Activated CD4-positive, alpha-beta T cell treated with anti-CD3 and anti-CD28 coated beads for 36 hours (primary cell): ENCODE data around the gene LARGE1. TPM values are rescaled to one million over a fixed set of nuclear protein-coding genes. Genes with fewer than 3 reads are reported as not detected.
"Not testable (repeated sequence)": the region's sequence is repeated elsewhere in the genome, so short reads cannot be mapped to it uniquely, and the experiment has no call there.

Experiments used
- ATAC-seq: fragments of 200-7000 bp; cut with Tn5 transposase; one replicate; pipeline ENCODE4 v1.10.0; 2021; ENCODE audit warnings: mild to moderate bottlenecking, moderate library complexity
- CTCF ChIA-PET: fragments of 350-600 bp; sonication (Branson Sonifier 250); formaldehyde crosslinking; loops from one replicate; lab custom pipeline; 2021; ENCODE audit warnings: antibody characterized with exemption; lab: Charles Lee
- POLR2A ChIA-PET: fragments of 350-600 bp; sonication (Branson Sonifier 250); formaldehyde crosslinking; loops from one replicate; lab custom pipeline; 2021; ENCODE audit warnings: antibody characterized with exemption, inconsistent platforms; lab: Charles Lee
- DNase-seq: peaks from one replicate; pipeline ENCODE4 v3.0.0-alpha.2; 2020
- H3K27ac Mint-ChIP-seq: one replicate; pipeline ENCODE4 v1.8.0; 2021; ENCODE audit warnings: mixed read lengths
- H3K27me3 Mint-ChIP-seq: one replicate; pipeline ENCODE4 v1.8.0; 2021; ENCODE audit warnings: mixed read lengths
- H3K36me3 Mint-ChIP-seq: one replicate; pipeline ENCODE4 v1.8.0; 2021; ENCODE audit warnings: low read depth, mixed read lengths
- H3K4me1 Mint-ChIP-seq: one replicate; pipeline ENCODE4 v1.8.0; 2021; ENCODE audit warnings: mixed read lengths
- H3K4me3 Mint-ChIP-seq: one replicate; pipeline ENCODE4 v1.8.0; 2021; ENCODE audit warnings: mild to moderate bottlenecking, moderate library complexity, mixed read lengths
- H3K9me3 Mint-ChIP-seq: one replicate; pipeline ENCODE4 v1.8.0; 2021; ENCODE audit warnings: low read depth, mixed read lengths
- intact Hi-C, 2 experiments: fragments of 100-400 bp; cut with DNase I in 1 of 2; cut with micrococcal nuclease in 1 of 2; formaldehyde crosslinking; loops; one replicate each; pipeline versions ENCODE4 v1.14.2 to v1.15.1; 2022 to 2024; cut with DNase I, micrococcal nuclease
- total RNA-seq, 2 experiments: library from RNA; stranded (reverse); gene quantifications; one replicate each; pipeline ENCODE4 v1.2.3, GENCODE V29; 2021

Gene LARGE1
- total RNA-seq, 2 experiments from 2014 or later = 0.39 to 0.57 TPM

GRCh38 chr22:33386270-33386669 is 534.0 kb downstream of the LARGE1 start:
- Mint-ChIP-seq H3K4me1 (no peaks in the 10 kb centered on the region), H3K4me3 (no peak overlapping the region), H3K9me3 (no peaks in the 10 kb centered on the region), H3K27me3 (peaks cover 2% of the 10 kb centered on the region), H3K36me3 (no peaks in the 10 kb centered on the region), H3K27ac (no peak overlapping the region)
- DNase-seq = no peak
- CTCF ChIA-PET = no interaction called here
- POLR2A ChIA-PET = no interaction called here
- ATAC-seq = no peak
- intact Hi-C loops = no loop called here

GRCh38 chr22:33385611-33386010 is 534.7 kb downstream of the LARGE1 start:
- H3K36me3 Mint-ChIP-seq = no peaks in the 10 kb centered on the region
- ChIA-PET POLR2A (no interaction called here), CTCF (no interaction called here)
- no peak for DNase-seq
- no peaks in the 10 kb centered on the region for H3K4me1 Mint-ChIP-seq
- H3K4me3 Mint-ChIP-seq = no peak overlapping the region
- H3K27ac Mint-ChIP-seq = no peak overlapping the region
- H3K27me3 Mint-ChIP-seq = peaks cover 2% of the 10 kb centered on the region
- no peak for ATAC-seq
- intact Hi-C loops = no loop called here
- no peaks in the 10 kb centered on the region for H3K9me3 Mint-ChIP-seq

- H3K27me3 Mint-ChIP-seq = peaks cover 2% of the 10 kb centered on the region
- DNase-seq = no peak
- no peak overlapping the region for H3K27ac Mint-ChIP-seq
- POLR2A ChIA-PET = no interaction called here
- H3K4me1 Mint-ChIP-seq = no peaks in the 10 kb centered on the region
- no peak overlapping the region for H3K4me3 Mint-ChIP-seq
- intact Hi-C loops = no loop called here
- CTCF ChIA-PET = no interaction called here
- H3K36me3 Mint-ChIP-seq = no peaks in the 10 kb centered on the region
- peaks cover 1% of the 10 kb centered on the region for H3K9me3 Mint-ChIP-seq
- no peak for ATAC-seq
Measured at GRCh38 chr22:33382436-33382835, 537.8 kb downstream of the LARGE1 start.

GRCh38 chr22:33381531-33382406 is 538.5 kb downstream of the LARGE1 start:
- Mint-ChIP-seq H3K27me3 (peaks cover 2% of the 10 kb centered on the region), H3K4me3 (no peak overlapping the region), H3K9me3 (peaks cover 1% of the 10 kb centered on the region), H3K36me3 (no peaks in the 10 kb centered on the region), H3K27ac (no peak overlapping the region), H3K4me1 (no peaks in the 10 kb centered on the region)
- ChIA-PET POLR2A (no interaction called here), CTCF (no interaction called here)
- ATAC-seq (no peak), DNase-seq (no peak)
- intact Hi-C loops = no loop called here

GRCh38 chr22:33380789-33381530 is 539.3 kb downstream of the LARGE1 start:
- H3K27ac Mint-ChIP-seq = no peak overlapping the region

DNA sequence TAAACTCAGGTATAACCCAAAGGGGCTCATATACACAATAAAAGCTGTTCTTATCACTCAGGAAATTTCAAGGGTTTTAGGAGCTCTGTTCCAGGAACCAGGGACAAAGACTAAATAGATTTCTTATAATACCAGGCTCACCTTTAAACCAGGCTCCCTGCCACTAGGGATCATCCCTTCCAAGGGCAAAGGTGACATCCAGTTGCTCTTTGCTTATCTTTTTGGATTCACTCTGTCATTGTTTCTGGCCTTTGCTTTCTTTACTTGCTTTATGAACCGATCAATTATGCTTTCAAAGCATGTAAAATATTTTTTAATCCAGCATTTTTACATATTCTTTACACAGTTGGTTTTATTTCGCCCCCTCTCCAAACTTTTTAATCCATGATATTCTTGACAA is 540.4 kb downstream of the LARGE1 start:
- H3K4me1 Mint-ChIP-seq = no peaks in the 10 kb centered on the region
- ChIA-PET CTCF (interaction anchor here (0.7 kb wide), 1 partner anchor 1504 kb away, joined by 3 read pairs; no protein-coding TSS in a partner anchor), POLR2A (no interaction called here)
- peaks cover 2% of the 10 kb centered on the region for H3K27me3 Mint-ChIP-seq
- H3K9me3 Mint-ChIP-seq = peaks cover 1% of the 10 kb centered on the region
- no peak for DNase-seq
- no peak for ATAC-seq
- no peak overlapping the region for H3K4me3 Mint-ChIP-seq
- no peak overlapping the region for H3K27ac Mint-ChIP-seq
- intact Hi-C loops = no loop called here
- no peaks in the 10 kb centered on the region for H3K36me3 Mint-ChIP-seq

More at GRCh38 chr22:33380789-33381530, 539.3 kb downstream of the LARGE1 start:
- Mint-ChIP-seq H3K36me3 (no peaks in the 10 kb centered on the region), H3K4me3 (no peak overlapping the region), H3K27me3 (peaks cover 2% of the 10 kb centered on the region), H3K9me3 (peaks cover 1% of the 10 kb centered on the region), H3K4me1 (no peaks in the 10 kb centered on the region)
- ATAC-seq (no peak), DNase-seq (no peak)
- ChIA-PET CTCF (interaction anchor here (0.7 kb wide), 1 partner anchor 1503 kb away, joined by 3 read pairs; no protein-coding TSS in a partner anchor), POLR2A (no interaction called here)
- intact Hi-C loops = no loop called here

DNA sequence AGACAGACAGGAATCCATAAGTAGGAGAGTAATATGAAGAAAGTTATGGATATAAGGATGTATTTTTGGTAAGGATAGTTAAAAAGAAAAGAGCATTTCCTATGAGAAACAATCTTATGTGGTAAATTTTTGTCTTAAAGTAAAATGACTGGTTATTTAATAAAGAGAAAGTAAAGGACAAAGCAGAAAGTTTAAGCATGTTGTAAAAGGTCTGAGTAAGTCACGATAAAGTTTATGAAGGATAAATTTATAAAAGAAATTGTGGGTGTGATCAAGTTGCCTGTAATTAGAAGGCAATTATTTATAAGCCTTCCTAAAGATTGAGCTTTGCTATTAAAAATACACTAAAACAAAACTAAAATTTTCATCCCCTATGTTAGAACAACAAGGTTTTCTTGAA is 547.4 kb downstream of the LARGE1 start:
- H3K27ac Mint-ChIP-seq = no peak overlapping the region

GRCh38 chr22:33363256-33363655 is 557.0 kb downstream of the LARGE1 start:
- POLR2A ChIA-PET, H3K9me3 Mint-ChIP-seq, DNase-seq, H3K27ac Mint-ChIP-seq, intact Hi-C loops, CTCF ChIA-PET, H3K27me3 Mint-ChIP-seq, ATAC-seq, H3K4me3 Mint-ChIP-seq, H3K4me1 Mint-ChIP-seq, H3K36me3 Mint-ChIP-seq: not testable (repeated sequence)

More for the DNA sequence above, 547.4 kb downstream of the LARGE1 start:
- POLR2A ChIA-PET = no interaction called here
- DNase-seq = no peak
- no peak overlapping the region for H3K4me3 Mint-ChIP-seq
- intact Hi-C loops = no loop called here
- H3K9me3 Mint-ChIP-seq = peaks cover 2% of the 10 kb centered on the region
- CTCF ChIA-PET = no interaction called here
- no peak for ATAC-seq
- no peaks in the 10 kb centered on the region for H3K4me1 Mint-ChIP-seq
- H3K27me3 Mint-ChIP-seq = no peaks in the 10 kb centered on the region
- no peaks in the 10 kb centered on the region for H3K36me3 Mint-ChIP-seq

GRCh38 chr22:33362702-33363101 is 557.6 kb downstream of the LARGE1 start:
- H3K4me1 Mint-ChIP-seq = no peaks in the 10 kb centered on the region
- intact Hi-C loops = no loop called here
- H3K9me3 Mint-ChIP-seq = no peaks in the 10 kb centered on the region
- ChIA-PET POLR2A (no interaction called here), CTCF (no interaction called here)
- no peak overlapping the region for H3K4me3 Mint-ChIP-seq
- ATAC-seq (no peak), DNase-seq (no peak)
- no peak overlapping the region for H3K27ac Mint-ChIP-seq
- H3K36me3 Mint-ChIP-seq = no peaks in the 10 kb centered on the region
- H3K27me3 Mint-ChIP-seq = no peaks in the 10 kb centered on the region

DNA sequence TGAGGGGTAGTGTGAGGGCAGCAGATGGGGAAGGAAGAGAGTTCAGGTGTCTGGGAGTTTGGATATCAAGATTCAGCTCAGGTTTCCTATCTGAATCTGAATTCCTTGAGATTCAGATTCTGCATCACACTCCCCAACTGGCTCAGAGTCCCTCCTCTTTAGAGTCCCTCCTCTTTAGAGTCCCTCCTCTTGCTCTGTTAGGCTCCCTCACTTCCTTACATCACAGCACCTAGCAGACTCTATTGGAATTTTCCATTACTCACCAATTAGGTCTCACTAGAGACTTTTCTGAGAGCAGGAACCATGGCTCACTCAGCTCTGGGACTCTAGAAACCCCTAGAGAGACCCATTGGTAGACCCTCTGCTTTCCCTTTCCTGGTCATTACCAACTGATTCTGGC is 558.7 kb downstream of the LARGE1 start:
- Mint-ChIP-seq H3K4me1 (no peaks in the 10 kb centered on the region), H3K27ac (no peak overlapping the region), H3K4me3 (no peak overlapping the region), H3K36me3 (no peaks in the 10 kb centered on the region), H3K9me3 (no peaks in the 10 kb centered on the region), H3K27me3 (no peaks in the 10 kb centered on the region)
- CTCF ChIA-PET = no interaction called here
- intact Hi-C loops = no loop called here
- DNase-seq (no peak), ATAC-seq (no peak)
- POLR2A ChIA-PET = no interaction called here

- Mint-ChIP-seq H3K9me3 (no peaks in the 10 kb centered on the region), H3K27ac (no peak overlapping the region), H3K4me1 (no peaks in the 10 kb centered on the region), H3K27me3 (no peaks in the 10 kb centered on the region), H3K36me3 (no peaks in the 10 kb centered on the region), H3K4me3 (no peak overlapping the region)
- intact Hi-C loops = no loop called here
- DNase-seq (no peak), ATAC-seq (no peak)
- POLR2A ChIA-PET = no interaction called here
- CTCF ChIA-PET = interaction anchor here (0.6 kb wide), 1 partner anchor 228 kb away, joined by 3 read pairs; no protein-coding TSS in a partner anchor
Measured at GRCh38 chr22:33357981-33358399, 562.3 kb downstream of the LARGE1 start.

DNA sequence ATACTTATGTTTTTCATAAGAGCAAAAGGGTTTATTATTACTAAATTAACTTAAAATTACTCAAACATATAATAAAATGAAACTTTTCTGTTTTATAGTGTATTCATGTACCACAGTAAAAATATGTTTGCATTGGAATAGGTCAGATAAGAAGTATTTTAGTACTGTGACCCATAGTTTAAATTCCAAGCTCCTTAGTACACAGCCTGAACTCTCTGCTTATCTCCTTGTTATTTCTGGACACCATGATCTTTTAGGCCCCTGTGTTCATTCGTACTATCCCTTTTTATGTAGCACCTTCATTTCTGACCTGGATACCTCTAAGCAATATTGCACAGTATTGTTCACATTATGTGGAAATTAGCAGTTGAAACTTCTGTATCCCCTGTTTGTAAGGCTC is 565.3 kb downstream of the LARGE1 start:
- Mint-ChIP-seq H3K27me3 (no peaks in the 10 kb centered on the region), H3K36me3 (no peaks in the 10 kb centered on the region), H3K4me3 (no peak overlapping the region), H3K4me1 (no peaks in the 10 kb centered on the region), H3K9me3 (no peaks in the 10 kb centered on the region), H3K27ac (no peak overlapping the region)
- intact Hi-C loops = no loop called here
- ATAC-seq (no peak), DNase-seq (no peak)
- POLR2A ChIA-PET = no interaction called here
- CTCF ChIA-PET = no interaction called here
